CD4-positive, alpha-beta T cell treated with Interleukin-21 for 1 hour (primary cell): Measurements from ENCODE around the gene FGGY.
"Not testable (repeated sequence)": the region's sequence is repeated elsewhere in the genome, so short reads cannot be mapped to it uniquely, and the experiment has no call there.

ENCODE experiments used
- DNase-seq: peaks from one replicate; pipeline ENCODE4 v3.0.0-alpha.2; 2020

The FGGY gene

GRCh38 chr1:59597420-59598119 lies 300.7 kb downstream of the FGGY start:
- DNase-seq: no peak

GRCh38 chr1:59598120-59598440 lies 301.2 kb downstream of the FGGY start:
- no peak for DNase-seq

DNA sequence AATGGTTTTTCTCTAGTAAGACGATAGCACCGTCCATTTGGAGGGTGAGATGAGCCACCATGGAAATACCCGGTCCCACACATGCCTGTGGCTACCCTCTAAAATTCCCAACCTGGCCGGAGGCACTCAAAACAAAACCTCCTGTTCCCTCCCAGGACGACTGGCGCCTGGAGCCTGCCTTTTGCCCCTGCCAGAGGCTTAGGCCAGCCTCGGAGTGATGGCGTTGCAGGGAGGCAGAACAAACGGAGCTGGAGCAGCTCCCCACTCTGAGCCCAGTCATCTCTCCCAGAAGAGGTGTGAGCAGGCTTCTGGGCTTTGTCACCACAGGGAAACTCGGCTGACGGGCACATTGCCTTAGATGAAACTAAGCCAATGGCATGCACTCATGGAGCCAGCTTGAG lies 304.1 kb downstream of the FGGY start:
- DNase-seq: no peak

DNA sequence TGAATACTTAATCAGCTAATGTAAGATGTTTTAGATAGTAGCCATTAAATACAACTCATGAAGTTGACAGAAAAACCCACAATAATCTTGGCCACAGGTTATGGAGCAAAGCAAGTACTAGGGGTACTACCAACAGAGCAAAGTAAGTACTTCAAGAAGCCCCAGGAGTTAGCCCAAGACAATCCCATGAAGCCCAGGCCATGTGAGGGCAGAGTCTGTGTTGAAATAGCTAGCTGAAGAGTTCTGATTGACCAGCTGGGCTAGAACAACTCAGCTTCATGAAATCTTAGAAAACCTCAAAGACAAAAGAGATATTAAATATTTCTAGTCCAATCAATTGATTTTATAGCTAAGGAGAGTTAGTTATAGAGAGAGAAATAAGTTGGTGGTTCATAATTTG lies 304.9 kb downstream of the FGGY start:
- no peak for DNase-seq

GRCh38 chr1:59604191-59604590 lies 307.3 kb downstream of the FGGY start:
- no peak for DNase-seq

DNA sequence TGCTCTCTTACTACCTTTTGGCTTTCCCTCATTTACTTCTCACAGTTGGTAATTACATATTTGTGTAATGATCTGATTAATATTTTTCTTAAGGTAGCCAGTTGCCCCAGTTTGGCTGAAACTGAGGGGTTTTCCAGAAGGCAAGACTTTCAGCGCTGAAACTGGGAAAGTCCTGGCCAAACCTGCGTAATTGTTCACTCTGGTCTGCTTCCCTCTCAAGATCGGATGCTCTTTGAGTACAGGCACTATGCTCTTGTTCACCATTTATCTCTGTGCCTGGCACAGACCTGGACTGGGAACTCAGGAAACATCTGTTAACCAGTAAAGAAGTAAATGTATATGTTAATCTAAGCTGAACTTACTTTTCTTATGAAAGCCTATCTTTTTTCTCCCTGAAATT lies 308.3 kb downstream of the FGGY start:
- DNase-seq: no peak

DNA sequence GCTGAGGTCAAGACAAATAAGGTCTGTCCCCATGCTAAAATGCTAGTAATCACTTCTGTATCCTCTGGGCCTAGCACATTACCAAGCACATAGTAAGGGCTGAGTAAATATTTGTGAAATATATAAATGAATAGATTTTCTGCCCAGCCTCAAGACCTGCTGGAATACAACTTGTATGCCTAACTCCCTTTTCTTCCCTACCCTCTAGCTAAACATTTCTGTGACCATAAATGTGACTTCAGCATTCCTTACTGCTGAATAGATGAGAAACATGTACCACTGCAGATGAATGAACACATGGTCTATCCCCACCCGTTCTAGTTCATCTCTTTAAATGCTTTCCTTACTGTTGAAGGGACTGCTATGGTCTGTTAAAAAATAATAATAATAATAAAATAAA lies 308.9 kb downstream of the FGGY start:
- no peak for DNase-seq

DNA sequence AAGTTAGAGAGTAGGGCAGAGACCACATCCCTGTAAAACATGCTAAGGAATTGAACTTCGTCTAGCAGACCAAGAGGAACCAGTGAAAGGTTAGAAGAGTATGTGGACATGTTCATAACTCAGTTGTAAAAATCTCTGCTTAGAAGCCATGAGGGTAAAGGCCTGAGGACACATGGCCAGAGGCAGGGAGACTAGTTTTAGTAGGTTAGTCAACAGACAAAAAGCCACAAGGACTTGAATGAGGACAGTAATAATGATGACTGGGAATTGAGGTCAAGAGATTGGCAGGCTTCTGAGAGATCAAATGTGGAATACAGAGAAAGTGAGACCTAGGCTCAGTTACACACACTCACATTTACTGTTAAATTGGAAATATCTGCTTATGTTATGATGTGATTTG lies 312.4 kb downstream of the FGGY start:
- DNase-seq: no peak

- not testable (repeated sequence) for DNase-seq
Measured at GRCh38 chr1:59610499-59610898, 313.6 kb downstream of the FGGY start.

DNA sequence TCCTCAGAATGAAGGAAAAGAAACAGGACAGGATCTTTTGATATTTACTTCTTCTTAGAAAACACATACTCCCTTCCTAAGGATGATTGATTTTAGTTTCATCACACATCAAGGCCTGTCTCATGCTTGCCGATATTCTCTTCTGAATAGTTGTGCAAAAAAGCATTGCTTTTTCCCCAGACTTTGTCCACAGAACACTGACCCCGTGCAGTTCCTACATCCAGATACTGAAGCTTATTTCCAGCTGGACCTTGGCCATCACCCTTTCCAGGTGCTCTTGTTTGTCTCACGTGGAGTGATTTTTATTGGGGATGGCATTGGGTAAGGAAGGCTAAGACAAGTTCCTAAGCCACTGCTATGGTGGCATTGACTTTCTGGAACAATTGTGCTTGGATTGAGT lies 320.5 kb downstream of the FGGY start:
- DNase-seq: no peak

GRCh38 chr1:59619557-59619956 lies 322.7 kb downstream of the FGGY start:
- DNase-seq: no peak

- no peak for DNase-seq
Measured at GRCh38 chr1:59625384-59625783, 328.5 kb downstream of the FGGY start.

- no peak for DNase-seq
Measured at GRCh38 chr1:59631561-59632255, 334.8 kb downstream of the FGGY start.

DNA sequence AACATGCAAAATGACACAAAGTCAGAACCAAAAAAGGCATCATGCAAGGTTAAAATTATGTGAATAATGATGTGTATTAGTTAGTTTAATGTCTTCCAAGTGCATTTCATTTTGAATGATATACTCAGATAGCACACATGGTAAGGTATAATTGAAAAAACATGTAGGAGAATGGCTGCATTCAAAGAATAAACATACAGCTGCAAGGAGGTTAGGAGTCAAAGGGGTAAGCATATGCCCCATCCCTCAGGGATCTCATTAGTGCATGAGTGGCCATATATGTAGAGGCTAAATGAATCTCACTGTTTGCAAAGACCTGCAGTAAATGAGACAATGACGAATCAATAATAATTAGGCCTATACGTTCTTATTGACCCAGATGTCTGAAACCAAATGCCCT lies 338.2 kb downstream of the FGGY start:
- DNase-seq: no peak

GRCh38 chr1:59638231-59638711 lies 341.4 kb downstream of the FGGY start:
- DNase-seq: no peak

DNA sequence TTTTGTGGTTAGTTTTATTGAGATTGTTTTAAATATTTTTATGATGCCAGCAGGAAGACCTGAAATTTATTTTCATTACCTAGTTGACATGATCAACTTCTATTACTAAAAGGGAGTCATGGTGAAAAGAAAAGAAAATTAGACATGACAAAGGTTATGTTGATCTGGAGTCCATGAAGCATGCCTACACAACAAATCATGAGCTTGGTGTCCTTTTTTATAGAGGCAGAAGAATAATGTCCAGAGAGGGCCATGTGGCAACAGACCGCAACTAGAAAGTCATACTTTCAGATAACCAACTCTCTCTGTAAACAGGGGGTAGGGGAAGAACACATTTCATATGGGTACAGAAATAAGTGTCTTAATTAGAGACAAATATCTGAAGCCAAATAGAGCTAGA lies 342.4 kb downstream of the FGGY start:
- DNase-seq: no peak

DNA sequence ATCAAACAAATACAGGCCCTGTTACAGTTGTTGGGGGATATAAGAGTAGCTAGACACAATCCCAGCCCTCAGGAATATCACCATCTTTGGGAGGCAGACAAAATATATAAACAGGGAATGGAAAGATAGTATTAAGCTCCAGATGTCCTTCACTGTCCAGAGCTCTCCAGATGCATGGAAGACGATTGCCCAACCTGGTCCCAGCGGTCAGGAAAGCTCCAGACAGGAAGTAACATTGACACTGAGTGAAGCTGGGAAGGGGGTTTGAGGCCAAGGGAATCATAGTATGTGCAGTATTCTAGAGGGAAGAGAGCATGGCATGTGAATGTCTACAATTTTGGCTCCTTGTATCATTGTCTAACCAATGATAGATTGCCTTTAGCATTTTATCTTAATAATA lies 344.0 kb downstream of the FGGY start:
- no peak for DNase-seq

GRCh38 chr1:59641836-59642235 lies 344.9 kb downstream of the FGGY start:
- no peak for DNase-seq

DNA sequence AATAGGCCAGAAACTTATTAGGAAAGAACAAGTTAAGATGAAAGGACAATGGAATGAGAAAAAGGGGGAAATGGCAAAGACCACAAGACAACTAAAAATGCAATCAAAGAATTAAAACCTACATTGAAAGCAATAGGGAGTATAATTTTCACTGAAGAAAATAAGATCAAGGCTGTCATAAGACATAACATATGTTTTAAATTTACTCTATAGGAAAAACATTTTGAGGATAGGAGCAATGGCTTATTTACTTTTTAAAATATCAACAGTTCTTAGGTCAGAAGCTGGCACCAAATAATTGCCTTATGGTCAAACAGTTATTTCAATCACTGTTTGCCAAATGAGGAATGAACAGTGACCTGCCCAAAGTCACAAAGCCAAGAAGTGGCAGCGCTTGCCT lies 346.6 kb downstream of the FGGY start:
- DNase-seq: no peak

DNA sequence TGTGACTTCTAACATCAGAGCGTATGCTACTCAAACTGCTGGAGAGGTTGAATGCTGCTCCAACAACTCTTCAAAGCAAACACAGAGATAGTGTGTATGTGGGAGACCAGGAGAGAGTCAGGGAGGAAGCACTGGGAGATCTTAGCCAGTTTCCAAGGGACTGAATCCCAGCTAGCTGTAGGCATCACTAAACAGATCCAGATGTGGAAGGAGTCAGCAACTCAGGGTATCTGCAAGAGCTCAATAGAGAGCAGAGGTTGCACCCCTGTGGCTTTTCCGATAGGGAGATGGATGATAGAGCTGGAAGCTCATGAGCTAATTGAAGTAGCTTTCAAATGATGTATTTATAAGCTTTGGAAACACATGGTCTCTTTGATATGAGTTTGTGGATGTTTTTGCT lies 349.0 kb downstream of the FGGY start:
- DNase-seq: no peak

DNA sequence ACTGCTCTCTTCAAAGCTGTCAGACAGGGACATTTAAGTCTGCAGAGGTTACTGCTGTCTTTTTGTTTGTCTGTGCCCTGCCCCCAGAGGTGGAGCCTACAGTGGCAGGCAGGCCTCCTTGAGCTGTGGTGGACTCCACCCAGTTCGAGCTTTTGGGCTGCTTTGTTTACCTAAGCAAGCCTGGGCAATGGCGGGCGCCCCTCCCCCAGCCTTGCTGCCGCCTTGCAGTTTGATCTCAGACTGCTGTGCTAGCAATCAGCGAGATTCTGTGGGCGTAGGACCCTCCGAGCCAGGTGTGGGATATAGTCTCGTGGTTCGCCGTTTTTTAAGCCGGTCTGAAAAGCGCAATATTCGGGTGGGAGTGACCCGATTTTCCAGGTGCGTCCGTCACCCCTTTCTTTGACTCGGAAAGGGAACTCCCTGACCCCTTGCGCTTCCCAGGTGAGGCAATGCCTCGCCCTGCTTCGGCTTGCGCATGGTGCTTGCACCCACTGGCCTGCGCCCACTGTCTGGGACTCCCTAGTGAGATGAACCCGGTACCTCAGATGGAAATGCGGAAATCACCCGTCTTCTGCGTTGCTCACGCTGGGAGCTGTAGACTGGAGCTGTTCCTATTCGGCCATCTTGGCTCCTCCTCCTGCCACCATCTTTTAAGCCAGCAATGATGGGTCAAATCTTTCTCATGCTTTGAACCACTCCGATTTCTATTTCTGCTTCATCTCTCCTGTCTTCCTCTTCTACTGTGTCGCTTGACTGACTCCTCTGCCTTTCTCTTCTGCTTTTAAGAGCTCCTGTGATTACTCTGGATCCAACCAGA lies 356.5 kb downstream of the FGGY start:
- not testable (repeated sequence) for DNase-seq

GRCh38 chr1:59653968-59654367 lies 357.1 kb downstream of the FGGY start:
- DNase-seq: no peak

DNA sequence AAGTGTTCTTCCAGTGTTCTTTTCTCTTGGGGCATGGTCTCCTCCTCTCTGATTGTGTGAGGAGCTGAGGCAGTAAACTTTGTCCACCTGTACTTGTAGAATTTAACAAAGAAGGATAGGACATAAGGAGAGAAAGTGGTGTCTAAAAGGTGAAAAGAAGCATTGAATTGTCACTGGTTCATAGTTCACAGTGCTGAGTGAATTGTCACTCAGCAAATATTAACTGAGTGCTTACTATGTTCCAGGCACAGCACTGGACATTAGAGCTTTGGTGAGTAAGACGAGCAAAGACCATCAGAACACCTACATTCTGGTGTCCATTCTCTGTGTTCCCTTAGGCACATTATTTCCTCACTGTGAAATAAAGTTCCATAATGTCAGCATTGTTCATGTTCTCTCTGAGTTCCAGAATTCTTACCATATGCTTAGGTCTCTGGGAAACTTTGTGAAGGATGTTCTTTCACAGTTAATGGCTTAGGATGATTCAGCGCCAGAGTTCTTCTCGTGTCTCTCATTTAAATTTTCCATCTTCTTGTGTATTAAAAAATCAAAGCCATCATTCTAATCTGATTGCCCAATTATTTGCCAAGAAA lies 361.1 kb downstream of the FGGY start:
- no peak for DNase-seq

- no peak for DNase-seq
Measured at GRCh38 chr1:59664166-59664565, 367.3 kb downstream of the FGGY start.
